PC-9 (cell line): ENCODE measurements around the gene HTRA2.

Source experiments
- CTCF ChIP-seq: fragments of 200-600 bp; sonication (generic); conservative IDR thresholded peaks from 2 replicates; pipeline ENCODE4 v1.6.1; 2017; ENCODE audit warnings: mixed run types, antibody characterized with exemption, mild to moderate bottlenecking, moderate library complexity
- EZH2 ChIP-seq: fragments of 200-600 bp; sonication (generic); IDR thresholded peaks from 2 replicates; pipeline ENCODE4 v1.8.0; 2017; ENCODE audit warnings: antibody characterized with exemption, low read depth

DNA sequence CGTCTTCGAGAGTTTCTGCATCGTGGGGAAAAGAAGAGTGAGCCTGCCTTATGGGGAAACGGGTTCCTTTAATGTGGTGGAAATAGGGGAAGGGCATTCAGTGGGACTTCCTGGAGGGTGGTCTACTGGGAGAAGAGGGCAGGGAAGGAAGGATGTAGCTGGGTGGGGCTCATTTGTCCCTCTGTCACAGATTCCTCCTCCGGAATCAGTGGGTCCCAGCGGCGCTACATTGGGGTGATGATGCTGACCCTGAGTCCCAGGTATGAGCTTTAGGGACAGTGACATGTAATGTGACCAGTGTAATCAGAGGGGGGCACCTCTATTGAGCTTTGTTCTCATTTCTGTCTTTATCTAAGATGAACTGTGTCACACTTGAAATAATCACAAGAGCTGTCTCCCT lies 1.9 kb downstream of the HTRA2 start:
- TF ChIP-seq CTCF, result no peak
- no peak for TF ChIP-seq EZH2
